Nephron progenitor cell (in vitro differentiated cells): ENCODE results near the gene ZNF618.
"Not testable (repeated sequence)": the region's sequence is repeated elsewhere in the genome, so short reads cannot be mapped to it uniquely, and the experiment has no call there.

Experiments used
- DNase-seq: peaks from one replicate; pipeline ENCODE4 v3.0.0; 2021
- H3K27ac Mint-ChIP-seq: 2 replicates; pipeline ENCODE4 v1.8.0; 2021; ENCODE audit warnings: mild to moderate bottlenecking, moderate library complexity, mixed read lengths
- H3K27me3 Mint-ChIP-seq: 2 replicates; pipeline ENCODE4 v1.8.0; 2021; ENCODE audit warnings: mild to moderate bottlenecking, low read depth, mixed read lengths; ENCODE audit not compliant: poor library complexity
- H3K36me3 Mint-ChIP-seq: 2 replicates; pipeline ENCODE4 v1.8.0; 2021; ENCODE audit warnings: low read depth, mixed read lengths
- H3K4me1 Mint-ChIP-seq: 2 replicates; pipeline ENCODE4 v1.8.0; 2021; ENCODE audit warnings: mixed read lengths
- H3K4me3 Mint-ChIP-seq: 2 replicates; pipeline ENCODE4 v1.8.0; 2021; ENCODE audit warnings: mild to moderate bottlenecking, moderate library complexity, mixed read lengths
- H3K9me3 Mint-ChIP-seq: 2 replicates; pipeline ENCODE4 v1.8.0; 2021; ENCODE audit warnings: mild to moderate bottlenecking, moderate library complexity, mixed read lengths
- CTCF ChIP-seq: fragments of 200-600 bp; sonication (generic); IDR thresholded peaks from 2 replicates; pipeline ENCODE4 v1.5.0; 2021; ENCODE audit warnings: antibody characterized with exemption

ZNF618 gene

GRCh38 chr9:113996531-113997001, 120.5 kb downstream of the ZNF618 start:
- H3K36me3 Mint-ChIP-seq = peaks cover 28% of the 10 kb centered on the region
- H3K27me3 Mint-ChIP-seq = peaks cover 3% of the 10 kb centered on the region
- no peak overlapping the region for H3K4me3 Mint-ChIP-seq
- H3K27ac Mint-ChIP-seq = peak overlapping the region; percentile 23
- no peak for DNase-seq
- H3K4me1 Mint-ChIP-seq = peaks cover 25% of the 10 kb centered on the region
- no peak for TF ChIP-seq CTCF
- H3K9me3 Mint-ChIP-seq = no peaks in the 10 kb centered on the region

- not testable (repeated sequence) for H3K4me3 Mint-ChIP-seq, H3K9me3 Mint-ChIP-seq, H3K27me3 Mint-ChIP-seq, H3K27ac Mint-ChIP-seq, DNase-seq
- Mint-ChIP-seq H3K36me3 (peaks cover 28% of the 10 kb centered on the region), H3K4me1 (peaks cover 20% of the 10 kb centered on the region)
Observed at GRCh38 chr9:113997064-113997463, 121.0 kb downstream of the ZNF618 start.

DNA sequence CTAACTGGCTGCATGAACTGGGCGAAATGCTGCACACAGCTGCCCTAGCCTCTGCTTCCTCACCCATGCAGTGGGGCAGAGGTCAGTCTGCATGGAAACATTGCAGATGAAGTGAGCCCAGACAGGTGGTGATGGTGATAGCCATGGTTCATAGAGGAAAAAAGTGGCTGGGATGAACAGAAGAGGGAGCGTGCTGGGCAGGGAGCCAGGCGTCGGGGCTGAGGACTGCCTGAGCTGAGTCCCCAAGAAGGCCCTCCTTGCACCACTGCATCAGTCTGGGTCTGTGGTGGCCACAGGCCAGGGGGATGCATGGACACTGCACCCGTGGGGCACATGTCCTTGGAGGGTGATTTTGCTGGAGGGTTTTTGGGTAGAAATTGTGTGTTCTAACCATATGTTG, 121.5 kb downstream of the ZNF618 start:
- Mint-ChIP-seq H3K36me3 (peaks cover 28% of the 10 kb centered on the region), H3K27ac (no peak overlapping the region), H3K27me3 (peaks cover 3% of the 10 kb centered on the region), H3K9me3 (no peaks in the 10 kb centered on the region), H3K4me3 (no peak overlapping the region), H3K4me1 (peaks cover 20% of the 10 kb centered on the region)
- TF ChIP-seq CTCF = no peak
- DNase-seq = no peak

DNA sequence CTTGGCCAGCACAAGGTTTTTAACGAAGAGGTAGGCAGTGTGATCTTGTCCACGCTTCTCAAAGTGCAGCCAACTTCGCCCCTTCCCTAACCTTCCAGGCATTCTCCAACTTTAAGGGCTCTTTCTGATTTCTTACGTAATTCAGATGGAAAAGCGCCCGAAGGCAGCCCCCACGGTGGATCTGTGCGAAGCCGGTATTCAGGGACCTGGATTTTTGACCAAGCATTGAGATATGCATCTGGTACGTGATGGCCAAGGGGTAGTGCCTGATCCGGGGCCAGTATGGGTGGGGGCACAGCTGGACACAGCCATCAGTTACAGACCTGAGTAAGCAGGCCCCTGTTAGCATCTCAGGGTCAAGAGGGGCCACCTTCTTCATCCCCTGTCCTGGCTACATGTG, 122.0 kb downstream of the ZNF618 start:
- TF ChIP-seq CTCF = no peak
- H3K4me3 Mint-ChIP-seq = no peak overlapping the region
- H3K9me3 Mint-ChIP-seq = no peaks in the 10 kb centered on the region
- no peak for DNase-seq
- H3K27ac Mint-ChIP-seq = peak overlapping the region; percentile 48
- peaks cover 3% of the 10 kb centered on the region for H3K27me3 Mint-ChIP-seq
- H3K4me1 Mint-ChIP-seq = peaks cover 15% of the 10 kb centered on the region
- peaks cover 23% of the 10 kb centered on the region for H3K36me3 Mint-ChIP-seq

GRCh38 chr9:113998525-113999255, 122.6 kb downstream of the ZNF618 start:
- Mint-ChIP-seq H3K27me3 (peaks cover 3% of the 10 kb centered on the region), H3K4me3 (no peak overlapping the region), H3K4me1 (peaks cover 9% of the 10 kb centered on the region), H3K9me3 (no peaks in the 10 kb centered on the region), H3K36me3 (peaks cover 28% of the 10 kb centered on the region), H3K27ac (peak overlapping the region; percentile 48)
- TF ChIP-seq CTCF = peak; percentile 11
- DNase-seq = no peak

DNA sequence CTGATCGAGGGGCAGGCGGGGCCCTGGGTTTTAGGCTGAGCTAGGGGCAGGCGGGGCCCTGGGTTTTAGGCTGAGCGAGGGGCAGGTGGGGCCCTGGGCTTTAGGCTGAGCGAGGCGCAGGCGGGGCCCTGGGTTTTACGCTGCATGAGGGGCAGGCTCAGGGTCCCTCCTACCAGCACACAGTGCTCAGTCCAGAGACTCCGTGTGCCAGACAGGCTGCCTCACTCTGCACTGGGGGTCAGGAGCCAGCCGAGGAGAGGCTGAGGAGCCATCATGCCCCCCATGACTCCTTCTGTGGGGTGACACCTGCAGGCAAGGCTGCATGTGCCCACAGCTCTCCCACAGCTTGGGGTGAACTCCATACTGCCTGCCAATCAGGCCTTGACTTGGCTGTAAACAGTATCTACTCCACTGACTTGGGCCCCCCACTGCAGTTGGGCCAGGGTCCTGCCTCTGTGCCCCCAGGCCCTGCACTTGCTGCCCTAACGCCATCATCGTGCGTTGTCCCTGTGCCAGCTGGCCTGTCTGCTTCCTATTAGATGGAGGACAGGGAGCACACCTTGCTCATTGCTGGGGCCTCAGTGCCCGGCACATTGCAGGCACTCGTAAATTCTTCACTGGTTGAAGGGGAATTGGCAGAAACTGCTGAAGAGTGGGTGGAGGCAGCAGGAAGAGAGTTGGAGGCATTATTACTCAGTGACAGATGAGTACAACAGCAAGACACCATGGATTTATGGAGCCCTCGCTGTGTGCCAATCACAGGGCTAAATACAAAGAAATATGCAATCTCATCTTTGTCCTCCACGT, 123.3 kb downstream of the ZNF618 start:
- no peak overlapping the region for H3K27ac Mint-ChIP-seq
- peaks cover 5% of the 10 kb centered on the region for H3K4me1 Mint-ChIP-seq
- no peak overlapping the region for H3K4me3 Mint-ChIP-seq
- H3K36me3 Mint-ChIP-seq = peaks cover 34% of the 10 kb centered on the region
- H3K27me3 Mint-ChIP-seq = peaks cover 3% of the 10 kb centered on the region
- no peak for DNase-seq
- H3K9me3 Mint-ChIP-seq = no peaks in the 10 kb centered on the region
- no peak for TF ChIP-seq CTCF
